H1 (cell line): Measurements from ENCODE around the gene UBE2A. TPM values are rescaled to one million over a fixed set of nuclear protein-coding genes. Genes with fewer than 3 reads are reported as not detected.

Source experiments
- CBX8 ChIP-seq: fragments of 300-800, 300-1000 bp; sonication (generic); IDR thresholded peaks from 2 replicates; pipeline ENCODE4 v1.7.1; 2016; ENCODE audit warnings: low read depth, low read length, borderline replicate concordance
- JUND ChIP-seq: IDR thresholded peaks from 2 replicates; pipeline ENCODE4 v1.6.1; 2011; ENCODE audit warnings: mild to moderate bottlenecking, improper control_type of control experiment, low read length
- RFX5 ChIP-seq: IDR thresholded peaks from 2 replicates; pipeline ENCODE4 v1.6.1; 2011; ENCODE audit warnings: low read depth, low read length, improper control_type of control experiment, borderline replicate concordance
- SIX5 ChIP-seq: IDR thresholded peaks from 2 replicates; pipeline ENCODE4 v1.6.1; 2011; ENCODE audit warnings: mild to moderate bottlenecking, low read depth, low read length
- polyA plus RNA-seq, 7 experiments: library from polyadenylated mRNA; depleted of rRNA in 3 of 7; stranded (reverse) in 5 of 7; unstranded in 2 of 7; fragments of >200 nt in 5 of 7; fragments of 200-250 nt in 2 of 7; gene quantifications; 1 replicate in 5 of 7; 2 replicates in 1 of 7; 4 replicates in 1 of 7; pipeline versions ENCODE4 v1.2.1 to v1.2.3, GENCODE V29; 2011 to 2013; ENCODE audit warnings: missing spikeins in 2 of 7, mixed read lengths in 2 of 7
- total RNA-seq: library from RNA; stranded (reverse); fragmentation: NEBNext Ultra II Directional; extraction: Animal tissue kit (Norgen Biotek cat#: 25700); gene quantifications from 2 replicates; pipeline ENCODE4 v1.2.1, GENCODE V29; 2021
- TF ChIP-seq, protein P1 (sequence below): IDR thresholded peaks from 2 replicates; pipeline ENCODE4 v1.6.1; 2011; ENCODE audit warnings: low read depth, mild to moderate bottlenecking, low read length; ENCODE audit not compliant: insufficient read depth

UBE2A gene
- total and polyA plus RNA-seq, 2 of the 8 experiments (the other 6 are each of a cell fraction or from before 2014, with no cell fraction given), result 24.8 to 43.9 TPM

- TF ChIP-seq, protein P1, sequence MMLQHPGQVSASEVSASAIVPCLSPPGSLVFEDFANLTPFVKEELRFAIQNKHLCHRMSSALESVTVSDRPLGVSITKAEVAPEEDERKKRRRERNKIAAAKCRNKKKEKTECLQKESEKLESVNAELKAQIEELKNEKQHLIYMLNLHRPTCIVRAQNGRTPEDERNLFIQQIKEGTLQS, result no peak
- TF ChIP-seq CBX8 (no peak), SIX5 (no peak), JUND (no peak), RFX5 (no peak)
Measured at GRCh38 chrX:119573222-119573621, 1.1 kb upstream of the UBE2A start (continued).
